Measurements from ENCODE around the gene LIM2.

The LIM2 gene

DNA sequence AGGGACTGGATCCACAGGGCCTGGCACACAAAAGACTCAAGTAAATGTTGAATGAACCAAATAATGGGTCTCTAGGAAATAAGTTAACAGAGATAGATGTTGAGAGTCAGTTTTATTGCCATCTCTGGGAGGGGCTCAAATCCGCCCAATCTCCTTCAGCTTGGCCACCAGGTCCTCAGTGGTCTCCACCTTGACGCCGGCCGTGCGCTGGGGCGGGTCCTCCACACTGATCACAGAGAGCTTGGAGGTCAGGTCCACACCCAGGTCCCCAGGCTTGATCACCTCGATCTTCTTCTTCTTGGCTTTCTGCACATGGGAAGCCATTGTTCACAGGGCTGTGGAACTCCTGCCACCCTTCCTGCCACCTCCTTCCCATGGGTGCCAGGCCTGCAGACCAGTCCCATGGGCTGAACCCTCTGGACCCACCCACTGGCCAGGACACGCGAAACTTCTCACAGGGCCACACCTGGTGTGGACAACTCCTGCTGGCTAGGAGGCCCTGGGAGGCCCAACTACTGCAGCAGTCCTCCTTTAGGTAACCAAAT lies 42.6 kb downstream of the LIM2 start:
- peaks cover 20% of the 10 kb centered on the region for H3K36me3 ChIP-seq (ENCODE audit: insufficient read depth, insufficient read length, low read length)
- TF ChIP-seq YY1 (IDR thresholded peaks at IDR 0.05; ENCODE audit: insufficient read depth, insufficient read length) (no peak), SUZ12 (IDR thresholded peaks at IDR 0.05; ENCODE audit: extremely low read depth, insufficient read depth, insufficient read length) (no peak), ZNF274 (IDR thresholded peaks at IDR 0.05; ENCODE audit: low read depth, low read length) (no peak)
- no peaks in the 10 kb centered on the region for H3K9me3 ChIP-seq (ENCODE audit: insufficient read depth, low read length)
- no peak for DNase-seq (ENCODE audit: low read depth, low spot score)
- H3K4me1 ChIP-seq (ENCODE audit: insufficient read depth, insufficient read length), result peaks cover 10% of the 10 kb centered on the region
- no peak overlapping the region for H3K4me3 ChIP-seq (ENCODE audit: insufficient read length, low read depth)
- H3K27me3 ChIP-seq (ENCODE audit: insufficient read depth, insufficient read length), result peaks cover 5% of the 10 kb centered on the region
- no peak overlapping the region for H3K9ac ChIP-seq (ENCODE audit: insufficient read length, low read depth)

GRCh38 chr19:51342631-51343569 lies 44.9 kb downstream of the LIM2 start:
- Histone ChIP-seq H3K4me3 (ENCODE audit: insufficient read length, low read depth) (no peak overlapping the region), H3K9me3 (ENCODE audit: insufficient read depth, low read length) (no peaks in the 10 kb centered on the region), H3K4me1 (ENCODE audit: insufficient read depth, insufficient read length) (peaks cover 10% of the 10 kb centered on the region), H3K36me3 (ENCODE audit: insufficient read depth, insufficient read length, low read length) (peaks cover 20% of the 10 kb centered on the region), H3K9ac (ENCODE audit: insufficient read length, low read depth) (no peak overlapping the region), H3K27me3 (ENCODE audit: insufficient read depth, insufficient read length) (peaks cover 5% of the 10 kb centered on the region)
- TF ChIP-seq SUZ12 (IDR thresholded peaks at IDR 0.05; ENCODE audit: extremely low read depth, insufficient read depth, insufficient read length) (no peak), ZNF274 (IDR thresholded peaks at IDR 0.05; ENCODE audit: low read depth, low read length) (no peak), YY1 (IDR thresholded peaks at IDR 0.05; ENCODE audit: insufficient read depth, insufficient read length) (no peak)
- no peak for DNase-seq (ENCODE audit: low read depth, low spot score)

- Histone ChIP-seq H3K9me3 (ENCODE audit: insufficient read depth, low read length) (no peaks in the 10 kb centered on the region), H3K36me3 (ENCODE audit: insufficient read depth, insufficient read length, low read length) (peaks cover 14% of the 10 kb centered on the region), H3K9ac (ENCODE audit: insufficient read length, low read depth) (peak within 1 kb of the TSS; percentile 81), H3K27me3 (ENCODE audit: insufficient read depth, insufficient read length) (peaks cover 5% of the 10 kb centered on the region), H3K4me1 (ENCODE audit: insufficient read depth, insufficient read length) (peaks cover 10% of the 10 kb centered on the region), H3K4me3 (ENCODE audit: insufficient read length, low read depth) (peak within 1 kb of the TSS; percentile 50)
- no peak for TF ChIP-seq ZNF274 (IDR thresholded peaks at IDR 0.05; ENCODE audit: low read depth, low read length)
- no peak for TF ChIP-seq SUZ12 (IDR thresholded peaks at IDR 0.05; ENCODE audit: extremely low read depth, insufficient read depth, insufficient read length)
- no peak for TF ChIP-seq YY1 (IDR thresholded peaks at IDR 0.05; ENCODE audit: insufficient read depth, insufficient read length)
- DNase-seq (ENCODE audit: low read depth, low spot score), result no peak
Observed at GRCh38 chr19:51341976-51342580, 45.7 kb downstream of the LIM2 start, which contains the start of gene VSIG10L. Gene VSIG10L (minus strand): TSS chr19:51342139. CDS start chr19:51342124, 15 bp downstream.

GRCh38 chr19:51341066-51341465 lies 46.7 kb downstream of the LIM2 start:
- H3K9ac ChIP-seq (ENCODE audit: insufficient read length, low read depth), result peak overlapping the region; percentile 81
- TF ChIP-seq ZNF274 (IDR thresholded peaks at IDR 0.05; ENCODE audit: low read depth, low read length), result no peak
- TF ChIP-seq SUZ12 (IDR thresholded peaks at IDR 0.05; ENCODE audit: extremely low read depth, insufficient read depth, insufficient read length), result no peak
- TF ChIP-seq YY1 (IDR thresholded peaks at IDR 0.05; ENCODE audit: insufficient read depth, insufficient read length), result no peak
- H3K4me3 ChIP-seq (ENCODE audit: insufficient read length, low read depth), result peak overlapping the region; percentile 50
- DNase-seq (ENCODE audit: low read depth, low spot score), result no peak
- H3K27me3 ChIP-seq (ENCODE audit: insufficient read depth, insufficient read length), result peaks cover 5% of the 10 kb centered on the region
- no peaks in the 10 kb centered on the region for H3K9me3 ChIP-seq (ENCODE audit: insufficient read depth, low read length)
- peaks cover 10% of the 10 kb centered on the region for H3K4me1 ChIP-seq (ENCODE audit: insufficient read depth, insufficient read length)
- peaks cover 13% of the 10 kb centered on the region for H3K36me3 ChIP-seq (ENCODE audit: insufficient read depth, insufficient read length, low read length)

DNA sequence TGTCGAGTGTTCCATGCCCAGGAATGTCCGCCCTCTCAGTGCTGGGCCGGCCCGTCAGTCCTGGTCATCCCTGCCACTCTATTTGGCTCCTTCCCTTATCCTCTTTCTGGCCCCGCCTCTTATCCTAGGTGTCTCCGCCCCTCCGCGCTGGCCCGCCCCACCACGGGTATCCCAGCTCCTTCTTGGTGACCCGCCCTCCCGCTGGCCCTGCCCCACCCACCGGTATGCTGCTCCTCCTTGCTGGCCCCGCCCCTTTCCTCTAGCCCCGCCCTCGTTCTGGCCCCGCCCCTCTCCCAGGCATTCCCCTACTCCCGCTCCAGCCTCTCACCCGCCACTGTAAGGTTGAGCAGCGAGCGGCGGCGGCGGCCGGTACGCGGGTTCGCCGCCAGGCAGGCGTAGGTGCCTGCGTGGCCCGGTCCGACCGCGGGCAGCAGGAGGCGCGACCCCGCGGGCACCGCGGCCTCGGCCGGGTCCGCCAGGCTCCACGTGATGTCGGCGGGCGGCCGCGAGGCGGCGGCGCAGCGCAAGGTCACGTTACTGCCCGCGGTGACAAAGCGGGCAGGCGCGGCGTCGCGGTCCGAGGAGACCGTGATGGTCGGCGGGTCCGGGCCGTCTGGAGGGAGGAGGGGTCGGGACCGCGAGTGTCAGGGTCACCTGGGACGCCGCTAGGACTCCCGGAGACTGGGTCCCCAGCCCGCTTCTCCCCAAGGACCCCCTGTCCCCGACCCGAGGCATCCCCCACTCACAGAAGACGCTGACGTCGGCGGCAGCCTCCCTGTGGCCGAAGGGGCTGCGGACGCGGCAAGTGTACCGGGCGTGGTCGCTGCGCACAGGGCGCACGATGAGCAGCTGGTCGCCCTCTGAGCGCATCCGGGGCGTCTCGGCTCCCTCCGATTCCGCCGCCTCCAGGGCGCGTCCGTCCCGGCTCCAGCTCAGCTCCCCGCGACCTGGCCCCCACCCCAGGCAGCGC lies 47.8 kb downstream of the LIM2 start:
- TF ChIP-seq ZNF274 (IDR thresholded peaks at IDR 0.05; ENCODE audit: low read depth, low read length) (no peak), YY1 (IDR thresholded peaks at IDR 0.05; ENCODE audit: insufficient read depth, insufficient read length) (no peak), SUZ12 (IDR thresholded peaks at IDR 0.05; ENCODE audit: extremely low read depth, insufficient read depth, insufficient read length) (no peak)
- H3K9ac ChIP-seq (ENCODE audit: insufficient read length, low read depth), result peak overlapping the region; percentile 81
- H3K27me3 ChIP-seq (ENCODE audit: insufficient read depth, insufficient read length), result peaks cover 5% of the 10 kb centered on the region
- H3K36me3 ChIP-seq (ENCODE audit: insufficient read depth, insufficient read length, low read length), result peaks cover 8% of the 10 kb centered on the region
- H3K9me3 ChIP-seq (ENCODE audit: insufficient read depth, low read length), result no peaks in the 10 kb centered on the region
- peaks cover 10% of the 10 kb centered on the region for H3K4me1 ChIP-seq (ENCODE audit: insufficient read depth, insufficient read length)
- peak overlapping the region; percentile 61 for H3K4me3 ChIP-seq (ENCODE audit: insufficient read length, low read depth)
- peak; percentile 92 for DNase-seq (ENCODE audit: low read depth, low spot score)

DNA sequence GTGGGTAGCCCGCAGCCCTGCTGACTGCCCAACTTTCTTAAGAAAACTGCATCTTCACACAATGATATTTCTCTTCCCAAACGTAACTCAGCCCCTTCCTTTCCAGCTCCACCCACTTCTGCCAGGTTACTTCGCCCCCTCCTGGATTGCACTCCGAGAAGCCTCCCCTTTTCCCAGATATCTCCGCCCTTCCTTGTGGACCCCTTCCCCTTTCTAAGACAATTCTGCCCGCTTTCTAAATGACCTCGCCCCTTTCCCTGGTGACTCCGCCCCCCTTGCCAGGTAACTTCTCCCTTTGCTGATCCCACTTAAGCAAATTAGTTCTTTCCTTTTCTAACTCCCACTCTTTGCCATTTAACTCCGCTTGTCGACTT lies 48.5 kb downstream of the LIM2 start:
- DNase-seq (ENCODE audit: low read depth, low spot score), result peak; percentile 28

More for the DNA sequence above, 48.5 kb downstream of the LIM2 start:
- H3K9me3 ChIP-seq (ENCODE audit: insufficient read depth, low read length), result no peaks in the 10 kb centered on the region
- peaks cover 5% of the 10 kb centered on the region for H3K27me3 ChIP-seq (ENCODE audit: insufficient read depth, insufficient read length)
- H3K9ac ChIP-seq (ENCODE audit: insufficient read length, low read depth), result peak overlapping the region; percentile 87
- TF ChIP-seq YY1 (IDR thresholded peaks at IDR 0.05; ENCODE audit: insufficient read depth, insufficient read length), result no peak
- no peak for TF ChIP-seq ZNF274 (IDR thresholded peaks at IDR 0.05; ENCODE audit: low read depth, low read length)
- no peak for TF ChIP-seq SUZ12 (IDR thresholded peaks at IDR 0.05; ENCODE audit: extremely low read depth, insufficient read depth, insufficient read length)
- peak overlapping the region; percentile 61 for H3K4me3 ChIP-seq (ENCODE audit: insufficient read length, low read depth)
- H3K36me3 ChIP-seq (ENCODE audit: insufficient read depth, insufficient read length, low read length), result peaks cover 3% of the 10 kb centered on the region
- H3K4me1 ChIP-seq (ENCODE audit: insufficient read depth, insufficient read length), result peaks cover 10% of the 10 kb centered on the region
